Panc1 (cell line): ENCODE data around the gene LRRC61. TPM values are rescaled to one million over a fixed set of nuclear protein-coding genes. Genes with fewer than 3 reads are reported as not detected.
"Not testable (repeated sequence)": the region's sequence is repeated elsewhere in the genome, so short reads cannot be mapped to it uniquely, and the experiment has no call there.

ENCODE experiments used
- ATAC-seq: fragments of 200-7000 bp; cut with Tn5 transposase; 2 replicates; pipeline ENCODE4 v1.9.1; 2020; ENCODE audit warnings: mild to moderate bottlenecking, moderate library complexity
- BruUV-seq: library from RNA; stranded (reverse); fragments of 400-500 nt; replicated peaks from 2 replicates; lab custom pipeline; 2021; lab: Mats Ljungman, UMichigan
- CTCF ChIA-PET: fragments of 300-600 bp; sonication (Branson Sonifier 250); formaldehyde crosslinking; loops from one replicate; lab custom pipeline; 2022; ENCODE audit warnings: antibody characterized with exemption; lab: Charles Lee
- POLR2A ChIA-PET: fragments of 300-600 bp; sonication (Branson Sonifier 250); formaldehyde crosslinking; loops from one replicate; lab custom pipeline; 2022; ENCODE audit warnings: antibody characterized with exemption; lab: Charles Lee
- DNase-seq: peaks from one replicate; pipeline ENCODE4 v3.0.0-alpha.2; 2010; ENCODE audit warnings: low read depth, low spot score
- H3K27ac ChIP-seq: 2 replicates; pipeline ENCODE4 v1.5.1; 2011; ENCODE audit warnings: mild to moderate bottlenecking, low read length, inconsistent platforms
- H3K27me3 ChIP-seq: fragments of 200-500 bp; sonication (Bioruptor generic); 2 replicates; pipeline ENCODE4 v1.6.0; 2014; ENCODE audit warnings: low read length, inconsistent platforms; ENCODE audit not compliant: control insufficient read depth, insufficient read depth
- H3K36me3 ChIP-seq: fragments of 200-500 bp; sonication (Bioruptor generic); 2 replicates; pipeline ENCODE4 v1.5.1; 2014; ENCODE audit warnings: inconsistent platforms, mild to moderate bottlenecking, low read length, moderate library complexity; ENCODE audit not compliant: control insufficient read depth, insufficient read depth
- H3K4me1 ChIP-seq: 2 replicates; pipeline ENCODE4 v1.5.1; 2011; ENCODE audit warnings: inconsistent platforms, mild to moderate bottlenecking, low read length, moderate library complexity; ENCODE audit not compliant: control insufficient read depth, insufficient read depth
- H3K4me3 ChIP-seq, 2 experiments: 2 replicates each; pipeline ENCODE4 v1.5.1; 2011 to 2012; ENCODE audit warnings: low read depth in 2 of 2, low read length in 2 of 2, mild to moderate bottlenecking in 2 of 2, inconsistent platforms in 1 of 2, moderate library complexity in 1 of 2
- H3K9me3 ChIP-seq: fragments of 200-500 bp; sonication (Bioruptor generic); 2 replicates; pipeline ENCODE4 v1.5.1; 2014; ENCODE audit warnings: low read depth, mild to moderate bottlenecking, inconsistent platforms, low read length, moderate library complexity; ENCODE audit not compliant: control insufficient read depth, insufficient read depth
- CTCF ChIP-seq: fragments of 450-650 bp; IDR thresholded peaks from 2 replicates; pipeline ENCODE4 v1.5.1; 2017; ENCODE audit warnings: mild to moderate bottlenecking
- POLR2AphosphoS5 ChIP-seq: IDR thresholded peaks from 2 replicates; pipeline ENCODE4 v1.6.1; 2012; ENCODE audit warnings: mild to moderate bottlenecking, low read depth, low read length, moderate library complexity
- REST ChIP-seq, 2 experiments: IDR thresholded peaks; 2 replicates each; pipeline ENCODE4 v1.6.1; 2011 to 2012; ENCODE audit warnings: low read depth in 2 of 2, control low read depth in 1 of 2, low read length in 1 of 2, mild to moderate bottlenecking in 1 of 2, moderate library complexity in 1 of 2; ENCODE audit not compliant: insufficient read depth in 1 of 2
- SIN3A ChIP-seq: IDR thresholded peaks from 2 replicates; pipeline ENCODE4 v1.6.1; 2012; ENCODE audit warnings: low read depth, mild to moderate bottlenecking, low read length, moderate library complexity, borderline replicate concordance; ENCODE audit not compliant: insufficient read depth
- TCF7L2 ChIP-seq: IDR thresholded peaks from 2 replicates; pipeline ENCODE4 v1.6.1; 2011; ENCODE audit warnings: mild to moderate bottlenecking, low read depth, low read length, inconsistent platforms
- in situ Hi-C: cut with HindIII; loops from 2 replicates; pipeline ENCODE4 v1.10.0; 2016; ENCODE audit warnings: low sequenced_read_pairs, low pct_unique_long_range_greater_than_20kb
- intact Hi-C: fragments of 100-400 bp; cut with micrococcal nuclease; formaldehyde crosslinking; loops from one replicate; pipeline ENCODE4 v1.10.0; 2022; ENCODE audit not compliant: unreplicated experiment
- total RNA-seq: library from RNA; stranded (reverse); gene quantifications from one replicate; pipeline ENCODE4 v1.2.1, GENCODE V29; 2021; ENCODE audit not compliant: unreplicated experiment

Gene LRRC61
- total RNA-seq, 1 experiment from 2014 or later: 13.8 TPM

- CTCF ChIA-PET: no interaction called here
Observed at GRCh38 chr7:150311146-150311545, 12.0 kb upstream of the LRRC61 start.

GRCh38 chr7:150311711-150312110 is 11.4 kb upstream of the LRRC61 start:
- TF ChIP-seq CTCF: no peak
- TF ChIP-seq TCF7L2: no peak
- TF ChIP-seq SIN3A: no peak
- no peak for TF ChIP-seq REST (IDR thresholded peaks at IDR 0.05; ENCODE audit: insufficient read depth in 1 of 2, low read depth in 2 of 2, low read length in 1 of 2)
- TF ChIP-seq POLR2AphosphoS5: no peak
- CTCF ChIA-PET: no interaction called here
- no peaks in the 10 kb centered on the region for H3K27me3 ChIP-seq
- no peaks in the 10 kb centered on the region for H3K4me1 ChIP-seq
- DNase-seq (no peak), ATAC-seq (no peak)
- BruUV-seq: no TSS peak
- no peak overlapping the region for H3K4me3 ChIP-seq
- H3K27ac ChIP-seq: no peak overlapping the region
- H3K36me3 ChIP-seq: no peaks in the 10 kb centered on the region
- no peaks in the 10 kb centered on the region for H3K9me3 ChIP-seq
- in situ Hi-C loops (no loop called here), intact Hi-C loops (no loop called here)
- POLR2A ChIA-PET: no interaction called here

More at GRCh38 chr7:150311146-150311545, 12.0 kb upstream of the LRRC61 start:
- Histone ChIP-seq H3K36me3 (no peaks in the 10 kb centered on the region), H3K27ac (no peak overlapping the region), H3K27me3 (no peaks in the 10 kb centered on the region), H3K4me3 (no peak overlapping the region), H3K4me1 (no peaks in the 10 kb centered on the region), H3K9me3 (no peaks in the 10 kb centered on the region)
- DNase-seq: no peak
- TF ChIP-seq CTCF (no peak), REST (IDR thresholded peaks at IDR 0.05; ENCODE audit: insufficient read depth in 1 of 2, low read depth in 2 of 2, low read length in 1 of 2) (no peak), POLR2AphosphoS5 (no peak), SIN3A (no peak), TCF7L2 (no peak)
- intact Hi-C loops: no loop called here
- POLR2A ChIA-PET: no interaction called here
- BruUV-seq: no TSS peak
- in situ Hi-C loops: no loop called here
- ATAC-seq: no peak

- H3K27me3 ChIP-seq, DNase-seq, ATAC-seq, H3K4me3 ChIP-seq, H3K27ac ChIP-seq, intact Hi-C loops, BruUV-seq, in situ Hi-C loops, POLR2A ChIA-PET, H3K9me3 ChIP-seq, CTCF ChIA-PET, H3K4me1 ChIP-seq, H3K36me3 ChIP-seq: not testable (repeated sequence)
Observed at GRCh38 chr7:150312649-150313366, 10.3 kb upstream of the LRRC61 start.
